Astrocyte (in vitro differentiated cells and primary cell): ENCODE measurements around the gene HSPA12B.

Experiments
- EZH2 ChIP-seq: IDR thresholded peaks from 2 replicates; pipeline ENCODE4 v1.6.1; 2012; ENCODE audit warnings: mild to moderate bottlenecking, low read length, inconsistent platforms; ENCODE audit not compliant: insufficient read depth
- TF ChIP-seq, protein P1 (sequence below): IDR thresholded peaks from 2 replicates; pipeline ENCODE4 v1.5.1; 2011; ENCODE audit warnings: low read depth, mild to moderate bottlenecking, inconsistent platforms, low read length, moderate library complexity; ENCODE audit not compliant: insufficient read depth

DNA sequence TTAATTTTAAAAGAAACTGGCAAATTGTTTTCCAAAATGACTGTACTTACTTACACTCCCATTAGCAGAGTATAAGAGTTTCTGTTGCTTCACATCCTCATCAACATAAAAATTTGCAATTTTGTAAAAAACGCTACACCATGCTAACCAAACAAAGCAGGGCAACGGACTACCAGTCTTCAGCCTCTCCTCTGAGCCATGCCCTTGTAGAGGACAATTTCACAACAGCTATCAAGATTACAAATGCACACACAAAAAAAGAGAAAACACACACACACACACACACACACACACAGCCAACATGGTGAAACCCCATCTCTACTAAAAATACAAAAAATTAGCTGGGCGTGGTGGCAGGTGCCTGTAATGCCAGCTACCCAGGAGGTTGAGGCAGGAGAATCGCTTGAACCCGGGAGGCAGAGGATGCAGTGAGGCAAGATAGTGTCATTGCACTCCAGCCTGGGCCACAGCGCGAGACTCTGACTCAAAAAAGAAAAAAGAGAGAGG lies 39.1 kb downstream of the HSPA12B start:
- TF ChIP-seq, protein P1, sequence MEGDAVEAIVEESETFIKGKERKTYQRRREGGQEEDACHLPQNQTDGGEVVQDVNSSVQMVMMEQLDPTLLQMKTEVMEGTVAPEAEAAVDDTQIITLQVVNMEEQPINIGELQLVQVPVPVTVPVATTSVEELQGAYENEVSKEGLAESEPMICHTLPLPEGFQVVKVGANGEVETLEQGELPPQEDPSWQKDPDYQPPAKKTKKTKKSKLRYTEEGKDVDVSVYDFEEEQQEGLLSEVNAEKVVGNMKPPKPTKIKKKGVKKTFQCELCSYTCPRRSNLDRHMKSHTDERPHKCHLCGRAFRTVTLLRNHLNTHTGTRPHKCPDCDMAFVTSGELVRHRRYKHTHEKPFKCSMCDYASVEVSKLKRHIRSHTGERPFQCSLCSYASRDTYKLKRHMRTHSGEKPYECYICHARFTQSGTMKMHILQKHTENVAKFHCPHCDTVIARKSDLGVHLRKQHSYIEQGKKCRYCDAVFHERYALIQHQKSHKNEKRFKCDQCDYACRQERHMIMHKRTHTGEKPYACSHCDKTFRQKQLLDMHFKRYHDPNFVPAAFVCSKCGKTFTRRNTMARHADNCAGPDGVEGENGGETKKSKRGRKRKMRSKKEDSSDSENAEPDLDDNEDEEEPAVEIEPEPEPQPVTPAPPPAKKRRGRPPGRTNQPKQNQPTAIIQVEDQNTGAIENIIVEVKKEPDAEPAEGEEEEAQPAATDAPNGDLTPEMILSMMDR, result no peak
- no peak for TF ChIP-seq EZH2
